ENCODE results near the gene SULT1E1.

SULT1E1 gene

GRCh38 chr4:69823481-69824186 lies 36.3 kb downstream of the SULT1E1 start:
- no peaks in the 10 kb centered on the region for H3K36me3 ChIP-seq (ENCODE audit: control insufficient read depth, insufficient read depth, low read length)
- H3K27me3 ChIP-seq (ENCODE audit: control insufficient read depth, insufficient read depth, low read length): no peaks in the 10 kb centered on the region
- H3K4me1 ChIP-seq (ENCODE audit: control insufficient read depth, insufficient read depth, low read length): peaks cover 13% of the 10 kb centered on the region
- no peak overlapping the region for H3K9ac ChIP-seq (ENCODE audit: low read length)
- H3K4me3 ChIP-seq (ENCODE audit: low read length): no peak overlapping the region
- H3K9me3 ChIP-seq (ENCODE audit: control insufficient read depth, low read length): no peaks in the 10 kb centered on the region

GRCh38 chr4:69823048-69823447 lies 36.9 kb downstream of the SULT1E1 start:
- H3K4me3 ChIP-seq (ENCODE audit: low read length): no peak overlapping the region
- H3K36me3 ChIP-seq (ENCODE audit: control insufficient read depth, insufficient read depth, low read length): no peaks in the 10 kb centered on the region
- H3K4me1 ChIP-seq (ENCODE audit: control insufficient read depth, insufficient read depth, low read length): peaks cover 13% of the 10 kb centered on the region
- H3K9ac ChIP-seq (ENCODE audit: low read length): no peak overlapping the region
- H3K9me3 ChIP-seq (ENCODE audit: control insufficient read depth, low read length): no peaks in the 10 kb centered on the region
- H3K27me3 ChIP-seq (ENCODE audit: control insufficient read depth, insufficient read depth, low read length): no peaks in the 10 kb centered on the region

- H3K27me3 ChIP-seq (ENCODE audit: control insufficient read depth, insufficient read depth, low read length): no peaks in the 10 kb centered on the region
- H3K9ac ChIP-seq (ENCODE audit: low read length): no peak overlapping the region
- H3K9me3 ChIP-seq (ENCODE audit: control insufficient read depth, low read length): no peaks in the 10 kb centered on the region
- H3K4me1 ChIP-seq (ENCODE audit: control insufficient read depth, insufficient read depth, low read length): peaks cover 13% of the 10 kb centered on the region
- no peak overlapping the region for H3K4me3 ChIP-seq (ENCODE audit: low read length)
- H3K36me3 ChIP-seq (ENCODE audit: control insufficient read depth, insufficient read depth, low read length): no peaks in the 10 kb centered on the region
Observed at GRCh38 chr4:69822198-69822597, 37.7 kb downstream of the SULT1E1 start.

GRCh38 chr4:69818060-69818639 lies 41.8 kb downstream of the SULT1E1 start:
- no peak overlapping the region for H3K9ac ChIP-seq (ENCODE audit: low read length)
- H3K4me3 ChIP-seq (ENCODE audit: low read length): no peak overlapping the region
- peaks cover 6% of the 10 kb centered on the region for H3K4me1 ChIP-seq (ENCODE audit: control insufficient read depth, insufficient read depth, low read length)
- no peaks in the 10 kb centered on the region for H3K27me3 ChIP-seq (ENCODE audit: control insufficient read depth, insufficient read depth, low read length)
- H3K9me3 ChIP-seq (ENCODE audit: control insufficient read depth, low read length): no peaks in the 10 kb centered on the region
- no peaks in the 10 kb centered on the region for H3K36me3 ChIP-seq (ENCODE audit: control insufficient read depth, insufficient read depth, low read length)

- Histone ChIP-seq H3K27me3 (ENCODE audit: control insufficient read depth, insufficient read depth, low read length) (no peaks in the 10 kb centered on the region), H3K36me3 (ENCODE audit: control insufficient read depth, insufficient read depth, low read length) (no peaks in the 10 kb centered on the region), H3K9ac (ENCODE audit: low read length) (no peak overlapping the region), H3K4me1 (ENCODE audit: control insufficient read depth, insufficient read depth, low read length) (no peaks in the 10 kb centered on the region), H3K9me3 (ENCODE audit: control insufficient read depth, low read length) (no peaks in the 10 kb centered on the region), H3K4me3 (ENCODE audit: low read length) (no peak overlapping the region)
Observed at GRCh38 chr4:69816236-69816635, 43.7 kb downstream of the SULT1E1 start.

- Histone ChIP-seq H3K9ac (ENCODE audit: low read length) (no peak overlapping the region), H3K36me3 (ENCODE audit: control insufficient read depth, insufficient read depth, low read length) (no peaks in the 10 kb centered on the region), H3K4me3 (ENCODE audit: low read length) (no peak overlapping the region), H3K9me3 (ENCODE audit: control insufficient read depth, low read length) (no peaks in the 10 kb centered on the region), H3K4me1 (ENCODE audit: control insufficient read depth, insufficient read depth, low read length) (no peaks in the 10 kb centered on the region), H3K27me3 (ENCODE audit: control insufficient read depth, insufficient read depth, low read length) (no peaks in the 10 kb centered on the region)
Observed at GRCh38 chr4:69813628-69814027, 46.3 kb downstream of the SULT1E1 start.

- no peak overlapping the region for H3K4me3 ChIP-seq (ENCODE audit: low read length)
- H3K36me3 ChIP-seq (ENCODE audit: control insufficient read depth, insufficient read depth, low read length): no peaks in the 10 kb centered on the region
- H3K9me3 ChIP-seq (ENCODE audit: control insufficient read depth, low read length): no peaks in the 10 kb centered on the region
- H3K9ac ChIP-seq (ENCODE audit: low read length): no peak overlapping the region
- H3K4me1 ChIP-seq (ENCODE audit: control insufficient read depth, insufficient read depth, low read length): no peaks in the 10 kb centered on the region
- no peaks in the 10 kb centered on the region for H3K27me3 ChIP-seq (ENCODE audit: control insufficient read depth, insufficient read depth, low read length)
Observed at GRCh38 chr4:69811166-69811565, 48.8 kb downstream of the SULT1E1 start.

- no peaks in the 10 kb centered on the region for H3K36me3 ChIP-seq (ENCODE audit: control insufficient read depth, insufficient read depth, low read length)
- no peaks in the 10 kb centered on the region for H3K27me3 ChIP-seq (ENCODE audit: control insufficient read depth, insufficient read depth, low read length)
- no peak overlapping the region for H3K4me3 ChIP-seq (ENCODE audit: low read length)
- no peak overlapping the region for H3K9ac ChIP-seq (ENCODE audit: low read length)
- H3K4me1 ChIP-seq (ENCODE audit: control insufficient read depth, insufficient read depth, low read length): no peaks in the 10 kb centered on the region
- no peaks in the 10 kb centered on the region for H3K9me3 ChIP-seq (ENCODE audit: control insufficient read depth, low read length)
Observed at GRCh38 chr4:69800599-69800998, 59.3 kb downstream of the SULT1E1 start.

- no peak overlapping the region for H3K4me3 ChIP-seq (ENCODE audit: low read length)
- no peaks in the 10 kb centered on the region for H3K36me3 ChIP-seq (ENCODE audit: control insufficient read depth, insufficient read depth, low read length)
- H3K9me3 ChIP-seq (ENCODE audit: control insufficient read depth, low read length): no peaks in the 10 kb centered on the region
- no peaks in the 10 kb centered on the region for H3K4me1 ChIP-seq (ENCODE audit: control insufficient read depth, insufficient read depth, low read length)
- H3K9ac ChIP-seq (ENCODE audit: low read length): no peak overlapping the region
- H3K27me3 ChIP-seq (ENCODE audit: control insufficient read depth, insufficient read depth, low read length): no peaks in the 10 kb centered on the region
Observed at GRCh38 chr4:69799337-69799736, 60.6 kb downstream of the SULT1E1 start.

GRCh38 chr4:69793732-69794131 lies 66.2 kb downstream of the SULT1E1 start:
- no peak overlapping the region for H3K9ac ChIP-seq (ENCODE audit: low read length)
- H3K4me3 ChIP-seq (ENCODE audit: low read length): no peak overlapping the region
- no peaks in the 10 kb centered on the region for H3K4me1 ChIP-seq (ENCODE audit: control insufficient read depth, insufficient read depth, low read length)
- H3K36me3 ChIP-seq (ENCODE audit: control insufficient read depth, insufficient read depth, low read length): no peaks in the 10 kb centered on the region
- no peaks in the 10 kb centered on the region for H3K9me3 ChIP-seq (ENCODE audit: control insufficient read depth, low read length)
- no peaks in the 10 kb centered on the region for H3K27me3 ChIP-seq (ENCODE audit: control insufficient read depth, insufficient read depth, low read length)
